ENCODE data around the gene GNGT1. TPM values are rescaled to one million over a fixed set of nuclear protein-coding genes. Genes with fewer than 3 reads are reported as not detected.

The GNGT1 gene
- total and polyA plus RNA-seq, 2 of the 8 experiments (the other 6 are each of a cell fraction or from before 2014, with no cell fraction given), result 0.26 TPM; not detected in 1

GRCh38 chr7:93955304-93955703 is 48.9 kb downstream of the GNGT1 start:
- CTCF ChIA-PET (ENCODE audit: partially characterized antibody), result no interaction called here
- 85% methylated on average over 2 of the region's 2 CpGs; no CpG with 5 or more reads in 1 of the 2 experiments for WGBS, 2 experiments (ENCODE audit: extremely low coverage in 1 of 2, insufficient coverage in 1 of 2, insufficient read length in 1 of 2, insufficient replicate concordance in 2 of 2, low coverage in 1 of 2, low lambda C conversion rate in 2 of 2, missing lambda C conversion rate in 1 of 2)
- H2BK15ac ChIP-seq (ENCODE audit: low read length), result no peak overlapping the region
- TF ChIP-seq MAX (IDR thresholded peaks at IDR 0.05), result no peak
- no peak for TF ChIP-seq CREB1 (IDR thresholded peaks at IDR 0.05)
- no peak for TF ChIP-seq NANOG (IDR thresholded peaks at IDR 0.05; ENCODE audit: insufficient read depth, low read depth, low read length, poor library complexity, severe bottlenecking)
- TF ChIP-seq CBX5 (IDR thresholded peaks at IDR 0.05; ENCODE audit: low read depth, low read length), result no peak
- no peak for TF ChIP-seq KDM4A (IDR thresholded peaks at IDR 0.05; ENCODE audit: low read depth, low read length, severe bottlenecking)

More at GRCh38 chr7:93955304-93955703, 48.9 kb downstream of the GNGT1 start:
- no peak overlapping the region for H3K4me2 ChIP-seq (ENCODE audit: insufficient read depth in 1 of 2, low read depth in 2 of 2, low read length in 2 of 2)
- no peak overlapping the region for H3K27ac ChIP-seq (ENCODE audit: low read depth, low read length)
- H2AK5ac ChIP-seq (ENCODE audit: low read depth, low read length), result no peak overlapping the region
- no peak overlapping the region for H2BK5ac ChIP-seq (ENCODE audit: low read depth, low read length)
- H3K79me1 ChIP-seq (ENCODE audit: low read depth, low read length), result no peaks in the 10 kb centered on the region
- H3K23ac ChIP-seq (ENCODE audit: insufficient read length), result no peak overlapping the region
- DNase-seq (ENCODE audit: low read depth in 1 of 2, low spot score in 2 of 2) (no peak), FAIRE-seq (no peak)
- H2AFZ ChIP-seq (ENCODE audit: low read length), result no peak overlapping the region
- no peak overlapping the region for H2BK12ac ChIP-seq (ENCODE audit: low read depth, low read length)
- no peak overlapping the region for H2BK120ac ChIP-seq (replicated peaks; ENCODE audit: low read depth, low read length)
- H4K20me1 ChIP-seq (replicated peaks in 1 of 2; ENCODE audit: control insufficient read depth in 1 of 2, insufficient read depth in 2 of 2, low read length in 2 of 2), result no peaks in the 10 kb centered on the region
- no peaks in the 10 kb centered on the region for H3K9me3 ChIP-seq (ENCODE audit: insufficient read depth in 2 of 2, low read depth in 1 of 2, low read length in 1 of 2)
- peaks cover 0 to 1% (median 0%) of the 10 kb centered on the region in 4 experiments; a peak in 1 of 7 replicates for H3K27me3 ChIP-seq (replicated peaks in 1 of 4; ENCODE audit: control insufficient read depth in 3 of 4, extremely low read depth in 1 of 4, insufficient read depth in 3 of 4, low read length in 3 of 4)
- no peak overlapping the region for H3K14ac ChIP-seq (ENCODE audit: insufficient read length)
- H3K4me1 ChIP-seq (replicated peaks in 1 of 4; ENCODE audit: control insufficient read depth in 3 of 4, insufficient read depth in 4 of 4, low read length in 3 of 4), result no peaks in the 10 kb centered on the region
- no peak overlapping the region for H2BK20ac ChIP-seq (ENCODE audit: low read length)
- no peak overlapping the region for H3K9ac ChIP-seq (replicated peaks in 1 of 4; ENCODE audit: extremely low read depth in 1 of 4, low read depth in 3 of 4, low read length in 3 of 4)
- H3K56ac ChIP-seq (replicated peaks; ENCODE audit: insufficient read length, low read depth, low read length), result no peak overlapping the region
- no peaks in the 10 kb centered on the region for H3K36me3 ChIP-seq (ENCODE audit: control insufficient read depth in 2 of 4, insufficient read depth in 4 of 4, low read length in 3 of 4)
- H3K4ac ChIP-seq (replicated peaks; ENCODE audit: insufficient read length, low read depth, low read length), result no peak overlapping the region
- H4K8ac ChIP-seq (ENCODE audit: extremely low read depth, insufficient read depth, low read length), result no peak overlapping the region
- no peaks in the 10 kb centered on the region for H3K79me2 ChIP-seq (ENCODE audit: control insufficient read depth in 1 of 2, insufficient read depth in 2 of 2, low read length in 2 of 2)
- POLR2A ChIA-PET (ENCODE audit: partially characterized antibody), result no interaction called here
- H4K5ac ChIP-seq (ENCODE audit: insufficient read length, low read depth, low read length), result no peak overlapping the region
- no peak overlapping the region for H4K91ac ChIP-seq (replicated peaks; ENCODE audit: insufficient read length, low read length)
- no peak overlapping the region for H3K4me3 ChIP-seq (ENCODE audit: extremely low read depth in 1 of 4, insufficient read depth in 2 of 4, low read depth in 3 of 4, low read length in 4 of 4)
- H3K23me2 ChIP-seq (ENCODE audit: low read depth, low read length), result no peaks in the 10 kb centered on the region
- H3K18ac ChIP-seq (ENCODE audit: extremely low read depth, low read length), result no peak overlapping the region
